ENCODE results near the gene CALHM2. TPM values are rescaled to one million over a fixed set of nuclear protein-coding genes. Genes with fewer than 3 reads are reported as not detected.

CALHM2 gene
- total RNA-seq, 1 donor from 2014 or later, result 19.1 TPM

DNA sequence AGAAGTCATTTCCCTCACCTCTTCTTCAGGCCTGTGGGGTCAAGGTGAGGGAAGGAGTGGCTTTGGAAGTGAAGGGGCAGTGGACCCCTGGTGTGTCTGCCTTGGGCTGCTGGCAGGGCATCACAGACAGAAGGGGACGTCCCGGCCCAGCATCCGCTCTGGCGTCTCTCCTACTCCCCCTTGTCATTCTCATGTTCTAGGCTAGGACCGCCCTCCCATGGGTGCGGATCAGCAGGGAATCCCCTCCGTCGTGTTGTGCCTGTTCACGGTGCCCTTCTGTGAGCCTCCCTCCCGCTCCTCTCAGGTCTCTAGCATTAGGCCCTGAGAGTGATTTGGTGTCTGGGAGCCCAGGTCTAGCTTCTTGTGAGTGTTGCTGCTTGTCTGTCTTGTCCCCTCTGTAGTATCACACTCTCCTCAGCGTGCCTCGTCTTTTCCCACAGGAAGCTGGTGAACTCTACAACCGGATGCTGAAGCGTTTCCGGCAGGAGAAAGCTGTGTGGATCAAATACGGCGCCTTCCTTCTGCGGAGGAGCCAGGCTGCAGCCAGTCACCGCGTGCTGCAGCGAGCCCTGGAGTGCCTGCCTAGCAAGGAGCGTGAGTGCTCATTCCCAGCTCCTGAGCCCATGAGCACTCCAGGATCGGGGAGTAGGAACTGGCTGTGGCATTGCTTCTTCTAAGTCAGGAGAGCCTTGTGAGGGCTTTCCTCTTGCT, 8.5 kb downstream of the CALHM2 start:
- H3K9me3 Mint-ChIP-seq, result no peaks in the 10 kb centered on the region
- no peak overlapping the region for H3K4me3 Mint-ChIP-seq
- peak overlapping the region; percentile 6 for H3K27ac Mint-ChIP-seq
- intact Hi-C loops (cut with micrococcal nuclease), result no loop called here
- peaks cover 24% of the 10 kb centered on the region for H3K4me1 Mint-ChIP-seq (ENCODE audit: low read depth)
- no peaks in the 10 kb centered on the region for H3K27me3 Mint-ChIP-seq (ENCODE audit: insufficient read depth)
- DNase-seq (ENCODE audit: low spot score), result no peak
- peaks cover 65% of the 10 kb centered on the region for H3K36me3 Mint-ChIP-seq (ENCODE audit: low read depth)

DNA sequence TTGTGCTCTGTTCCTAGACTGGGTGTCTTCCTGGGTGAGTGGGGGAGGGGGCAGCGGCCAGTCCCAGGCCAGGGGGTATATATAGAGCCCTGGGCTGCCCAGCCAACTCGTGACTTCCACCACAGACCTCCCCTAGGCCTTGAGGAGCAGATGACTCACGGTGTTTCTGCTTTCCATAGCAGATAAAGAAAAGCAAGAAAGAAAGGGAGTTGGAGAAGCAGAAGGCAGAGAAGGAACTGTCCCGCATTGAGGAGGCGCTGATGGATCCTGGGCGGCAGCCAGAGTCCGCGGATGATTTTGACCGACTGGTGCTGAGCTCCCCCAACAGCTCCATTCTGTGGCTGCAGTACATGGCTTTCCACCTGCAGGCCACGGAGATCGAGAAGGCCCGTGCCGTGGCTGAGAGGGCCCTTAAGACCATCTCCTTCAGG, 10.1 kb downstream of the CALHM2 start:
- intact Hi-C loops (cut with micrococcal nuclease), result no loop called here
- no peak overlapping the region for H3K4me3 Mint-ChIP-seq

DNA sequence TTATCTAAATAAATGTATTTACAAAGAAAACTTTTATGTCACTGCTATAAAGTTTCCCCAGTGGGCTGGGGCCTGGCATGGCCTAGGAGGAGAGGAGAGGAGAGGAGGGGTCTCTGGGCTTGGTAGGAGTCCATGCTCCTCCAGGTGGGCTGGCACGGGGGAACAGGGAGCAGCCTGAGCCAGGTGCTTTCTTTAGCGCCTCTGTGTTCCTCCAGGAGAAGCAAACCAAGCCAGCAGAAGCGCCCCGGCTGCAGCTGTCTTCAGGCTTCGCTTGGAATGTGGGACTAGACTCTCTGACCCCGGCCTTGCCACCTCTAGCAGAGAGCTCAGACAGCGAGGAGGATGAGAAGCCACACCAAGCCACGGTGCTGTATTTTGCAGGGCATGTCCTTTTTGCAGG, 10.6 kb downstream of the CALHM2 start:
- peaks cover 73% of the 10 kb centered on the region for H3K36me3 Mint-ChIP-seq (ENCODE audit: low read depth)
- H3K4me3 Mint-ChIP-seq, result no peak overlapping the region
- no peak for DNase-seq (ENCODE audit: low spot score)
- intact Hi-C loops (cut with micrococcal nuclease), result no loop called here
- H3K4me1 Mint-ChIP-seq (ENCODE audit: low read depth), result peaks cover 16% of the 10 kb centered on the region
- H3K27ac Mint-ChIP-seq, result no peak overlapping the region
- H3K27me3 Mint-ChIP-seq (ENCODE audit: insufficient read depth), result no peaks in the 10 kb centered on the region
- H3K9me3 Mint-ChIP-seq, result no peaks in the 10 kb centered on the region

More for the DNA sequence above, 10.1 kb downstream of the CALHM2 start:
- Mint-ChIP-seq H3K4me1 (ENCODE audit: low read depth) (peaks cover 16% of the 10 kb centered on the region), H3K9me3 (no peaks in the 10 kb centered on the region), H3K36me3 (ENCODE audit: low read depth) (peaks cover 71% of the 10 kb centered on the region), H3K27me3 (ENCODE audit: insufficient read depth) (no peaks in the 10 kb centered on the region), H3K27ac (no peak overlapping the region)
- DNase-seq (ENCODE audit: low spot score), result no peak

DNA sequence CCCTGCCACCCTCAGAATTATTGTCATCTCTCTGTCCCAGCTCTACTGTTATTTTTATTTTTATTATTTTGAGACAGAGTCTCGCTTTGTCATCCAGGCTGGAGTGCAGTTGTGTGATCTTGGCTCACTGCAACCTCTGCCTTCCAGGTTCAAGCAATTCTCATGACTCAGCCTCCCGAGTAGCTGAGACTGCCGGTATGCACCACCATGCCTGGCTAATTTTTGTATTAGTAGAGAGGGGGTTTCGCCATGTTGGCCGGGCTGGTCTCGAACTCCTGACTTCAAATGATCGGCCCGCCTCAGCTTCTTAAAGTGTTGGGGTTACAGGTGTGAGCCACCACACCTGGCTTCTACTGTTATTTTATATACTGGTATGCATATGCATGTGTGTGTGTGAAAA, 11.0 kb downstream of the CALHM2 start:
- H3K27ac Mint-ChIP-seq, result no peak overlapping the region
- intact Hi-C loops (cut with micrococcal nuclease), result no loop called here
- H3K4me3 Mint-ChIP-seq, result no peak overlapping the region
- no peak for DNase-seq (ENCODE audit: low spot score)
- H3K27me3 Mint-ChIP-seq (ENCODE audit: insufficient read depth), result no peaks in the 10 kb centered on the region
- H3K36me3 Mint-ChIP-seq (ENCODE audit: low read depth), result peaks cover 76% of the 10 kb centered on the region
- no peaks in the 10 kb centered on the region for H3K9me3 Mint-ChIP-seq
- H3K4me1 Mint-ChIP-seq (ENCODE audit: low read depth), result peaks cover 15% of the 10 kb centered on the region

DNA sequence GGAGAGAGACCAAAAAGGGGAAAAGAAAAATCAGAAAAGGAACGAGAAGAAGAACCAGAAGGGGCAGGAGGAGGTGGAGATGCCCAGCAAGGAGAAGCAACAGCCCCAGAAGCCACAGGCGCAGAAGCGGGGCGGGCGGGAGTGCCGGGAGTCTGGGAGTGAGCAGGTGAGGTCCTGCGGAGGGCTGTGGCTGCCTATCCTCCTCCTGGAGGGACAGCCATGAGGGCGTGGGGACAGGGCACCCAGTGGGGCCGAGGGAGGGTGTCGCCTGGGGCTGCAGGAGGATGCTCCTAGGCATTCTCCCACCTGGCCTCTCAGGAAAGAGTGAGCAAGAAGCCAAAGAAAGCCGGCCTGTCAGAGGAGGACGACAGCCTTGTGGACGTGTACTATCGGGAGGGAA, 11.8 kb downstream of the CALHM2 start:
- peak overlapping the region; percentile 19 for H3K27ac Mint-ChIP-seq
- peaks cover 69% of the 10 kb centered on the region for H3K36me3 Mint-ChIP-seq (ENCODE audit: low read depth)
- peaks cover 7% of the 10 kb centered on the region for H3K4me1 Mint-ChIP-seq (ENCODE audit: low read depth)
- H3K9me3 Mint-ChIP-seq, result no peaks in the 10 kb centered on the region
- no peak overlapping the region for H3K4me3 Mint-ChIP-seq
- intact Hi-C loops (cut with micrococcal nuclease), result no loop called here
- no peaks in the 10 kb centered on the region for H3K27me3 Mint-ChIP-seq (ENCODE audit: insufficient read depth)
- DNase-seq (ENCODE audit: low spot score), result no peak

DNA sequence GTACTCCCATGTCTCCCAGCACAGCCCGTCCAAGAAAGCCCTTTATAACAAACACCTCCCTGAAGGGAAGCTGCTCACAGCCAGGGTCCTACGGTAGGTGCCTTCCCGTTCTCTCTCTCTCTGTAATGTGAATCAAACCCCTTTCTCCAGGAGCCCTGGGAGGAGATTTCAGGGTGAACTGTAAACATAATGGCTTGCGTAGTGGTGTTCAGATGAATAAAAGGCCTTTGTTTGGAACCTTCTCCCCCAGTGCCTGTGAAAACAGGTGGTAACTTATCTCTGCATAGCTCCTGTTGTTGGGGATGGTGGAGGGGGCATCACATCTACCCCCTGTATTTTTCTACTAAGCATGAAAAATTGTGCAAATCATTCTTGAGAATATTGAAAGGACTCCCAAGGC, 12.4 kb downstream of the CALHM2 start:
- no peak for DNase-seq (ENCODE audit: low spot score)
- Mint-ChIP-seq H3K27ac (no peak overlapping the region), H3K36me3 (ENCODE audit: low read depth) (peaks cover 65% of the 10 kb centered on the region), H3K9me3 (no peaks in the 10 kb centered on the region), H3K4me1 (ENCODE audit: low read depth) (peaks cover under 1% of the 10 kb centered on the region), H3K4me3 (no peak overlapping the region), H3K27me3 (ENCODE audit: insufficient read depth) (no peaks in the 10 kb centered on the region)
- intact Hi-C loops (cut with micrococcal nuclease), result no loop called here

DNA sequence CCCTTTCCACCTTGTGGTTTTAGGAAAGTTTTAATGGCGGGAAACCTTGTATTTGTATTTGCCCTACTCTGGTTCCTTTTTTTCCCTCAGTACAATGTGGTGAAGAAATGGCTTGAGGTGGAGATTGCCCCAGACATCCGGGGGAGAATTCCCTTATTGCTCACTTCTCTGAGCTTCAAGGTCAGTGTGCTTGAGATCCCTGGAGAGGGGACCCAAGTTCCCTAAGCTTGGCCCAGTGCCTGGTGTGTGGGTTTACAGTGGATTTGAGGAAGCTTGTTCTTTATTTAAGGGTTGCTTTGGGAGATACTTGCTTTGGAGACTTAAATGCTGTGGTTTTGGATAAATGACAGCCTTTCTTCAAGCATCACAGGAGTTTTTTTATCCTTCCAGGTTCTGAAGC, 18.3 kb downstream of the CALHM2 start:
- H3K36me3 Mint-ChIP-seq (ENCODE audit: low read depth), result peaks cover 54% of the 10 kb centered on the region
- H3K4me3 Mint-ChIP-seq, result no peak overlapping the region
- no peak for DNase-seq (ENCODE audit: low spot score)
- H3K9me3 Mint-ChIP-seq, result no peaks in the 10 kb centered on the region
- intact Hi-C loops (cut with micrococcal nuclease), result no loop called here
- H3K27ac Mint-ChIP-seq, result no peak overlapping the region
- H3K4me1 Mint-ChIP-seq (ENCODE audit: low read depth), result peaks cover 33% of the 10 kb centered on the region
- H3K27me3 Mint-ChIP-seq (ENCODE audit: insufficient read depth), result no peaks in the 10 kb centered on the region

DNA sequence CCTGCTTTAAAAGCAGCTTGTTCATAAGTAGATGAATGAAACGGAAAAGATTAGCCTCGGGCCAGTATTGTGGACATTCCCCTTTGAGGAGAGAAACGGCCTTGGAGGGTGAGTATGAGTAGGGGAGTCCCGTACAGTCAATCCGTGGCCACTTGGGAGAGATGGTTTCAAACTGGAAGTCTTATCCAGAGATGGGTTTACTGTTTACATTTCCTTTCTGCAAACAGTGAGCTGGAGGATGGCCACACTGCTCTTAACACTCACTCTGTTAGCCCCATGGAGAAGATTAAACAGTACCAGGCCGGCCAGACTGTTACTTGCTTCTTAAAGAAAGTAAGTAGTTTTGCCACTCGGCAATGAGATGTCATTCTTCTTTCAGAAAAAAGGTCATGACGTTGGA, 20.3 kb downstream of the CALHM2 start:
- intact Hi-C loops (cut with micrococcal nuclease), result no loop called here
- no peak for DNase-seq (ENCODE audit: low spot score)
- Mint-ChIP-seq H3K9me3 (no peaks in the 10 kb centered on the region), H3K36me3 (ENCODE audit: low read depth) (peaks cover 54% of the 10 kb centered on the region), H3K27me3 (ENCODE audit: insufficient read depth) (no peaks in the 10 kb centered on the region), H3K4me3 (no peak overlapping the region), H3K4me1 (ENCODE audit: low read depth) (peaks cover 47% of the 10 kb centered on the region), H3K27ac (no peak overlapping the region)

DNA sequence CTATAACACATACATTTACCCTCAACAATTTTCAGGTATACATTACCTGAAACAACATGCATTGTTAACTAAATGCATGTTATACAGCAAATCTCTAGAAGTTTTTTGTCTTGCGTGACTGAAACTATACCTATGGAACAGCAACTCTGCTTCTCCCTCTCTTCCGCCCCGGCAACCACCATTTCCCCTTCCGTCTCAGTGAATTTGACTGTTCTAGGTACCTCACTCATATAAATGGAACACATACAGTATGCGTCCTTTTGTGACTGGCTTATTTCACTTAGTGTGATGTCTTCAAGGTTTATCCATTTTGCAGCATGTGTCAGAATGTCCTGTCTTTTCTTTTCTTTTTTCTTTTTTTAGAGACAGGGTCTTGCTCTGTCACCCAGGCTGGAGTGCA, 22.5 kb downstream of the CALHM2 start:
- peak; percentile 19 for DNase-seq (ENCODE audit: low spot score)
- peaks cover 60% of the 10 kb centered on the region for H3K36me3 Mint-ChIP-seq (ENCODE audit: low read depth)
- peaks cover 53% of the 10 kb centered on the region for H3K4me1 Mint-ChIP-seq (ENCODE audit: low read depth)
- peak overlapping the region; percentile 37 for H3K27ac Mint-ChIP-seq
- H3K4me3 Mint-ChIP-seq, result peak overlapping the region; percentile 45
- intact Hi-C loops (cut with micrococcal nuclease), result no loop called here
- H3K27me3 Mint-ChIP-seq (ENCODE audit: insufficient read depth), result no peaks in the 10 kb centered on the region
- no peaks in the 10 kb centered on the region for H3K9me3 Mint-ChIP-seq

DNA sequence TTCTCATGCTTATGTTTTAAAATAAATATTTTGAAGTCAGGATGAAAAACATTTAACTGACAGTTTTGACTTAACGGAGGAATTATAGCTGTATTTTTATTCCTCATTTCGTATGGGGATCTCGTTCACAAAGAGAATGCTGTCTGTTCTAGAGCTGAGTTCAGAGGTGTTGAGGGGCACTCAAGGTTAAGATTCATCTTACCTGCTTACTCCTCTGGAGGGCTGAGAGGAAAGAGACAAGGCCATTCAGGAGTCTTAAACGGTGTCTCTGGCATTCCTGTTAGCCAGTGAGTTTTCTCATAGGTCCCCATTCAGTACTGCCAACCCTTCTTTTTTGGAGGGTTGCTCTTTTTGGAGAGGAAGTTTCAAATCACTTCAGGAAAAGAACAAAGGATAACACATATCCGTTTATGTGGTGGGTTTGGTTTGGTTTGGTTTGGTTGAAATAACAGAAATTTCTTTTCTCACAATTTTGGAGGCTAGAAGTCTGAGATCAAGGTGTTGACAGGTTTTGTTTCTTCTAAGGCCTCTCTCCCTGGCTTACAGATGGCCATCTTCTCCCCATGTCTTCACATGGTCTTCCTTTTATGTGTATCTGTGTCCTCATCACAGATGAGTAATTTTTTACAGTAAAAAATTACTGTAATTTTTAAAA, 23.1 kb downstream of the CALHM2 start:
- DNase-seq (ENCODE audit: low spot score), result no peak
- Mint-ChIP-seq H3K36me3 (ENCODE audit: low read depth) (peaks cover 64% of the 10 kb centered on the region), H3K4me3 (no peak overlapping the region), H3K27me3 (ENCODE audit: insufficient read depth) (no peaks in the 10 kb centered on the region), H3K9me3 (no peaks in the 10 kb centered on the region), H3K27ac (peak overlapping the region; percentile 53), H3K4me1 (ENCODE audit: low read depth) (peaks cover 53% of the 10 kb centered on the region)
- intact Hi-C loops (cut with micrococcal nuclease), result no loop called here

DNA sequence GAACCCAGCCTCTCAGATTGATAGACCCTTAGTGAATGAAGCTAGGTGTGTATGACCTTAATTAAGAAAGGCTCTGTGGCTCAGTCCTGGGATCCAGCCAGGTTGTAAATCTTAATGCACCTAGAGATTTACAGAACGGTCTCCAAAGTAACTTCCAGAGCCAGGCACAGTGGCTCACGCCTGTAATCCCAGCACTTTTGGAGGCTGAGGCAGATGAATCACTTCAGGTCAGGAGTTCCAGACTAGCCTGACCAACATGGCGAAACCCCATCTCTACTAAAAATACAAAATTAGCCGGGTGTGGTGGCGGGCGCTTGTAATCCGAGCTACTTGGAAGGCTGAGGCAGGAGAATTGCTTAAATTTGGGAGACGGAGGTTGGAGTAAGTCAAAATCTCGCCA, 24.3 kb downstream of the CALHM2 start:
- intact Hi-C loops (cut with micrococcal nuclease), result no loop called here
- H3K4me1 Mint-ChIP-seq (ENCODE audit: low read depth), result peaks cover 53% of the 10 kb centered on the region
- no peak overlapping the region for H3K27ac Mint-ChIP-seq

DNA sequence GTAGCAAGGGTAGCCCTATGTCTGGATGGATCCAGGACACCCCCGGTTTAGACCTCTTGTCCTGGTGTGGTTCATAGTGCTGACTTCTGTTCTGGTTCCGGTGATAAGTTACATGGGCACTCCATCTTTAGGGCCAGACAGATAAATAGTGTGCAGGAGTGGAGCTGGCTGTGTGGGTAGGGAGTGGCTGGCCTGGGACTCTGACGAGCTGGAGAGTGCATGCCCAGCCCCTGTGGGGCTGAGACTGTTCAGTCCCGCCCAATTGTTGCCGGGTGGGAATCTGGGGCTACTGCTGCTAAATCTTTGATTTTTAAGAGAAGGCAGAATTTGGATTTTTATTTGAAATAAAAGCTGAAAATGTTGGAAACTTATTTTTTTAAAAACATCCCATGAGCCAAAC, 28.4 kb downstream of the CALHM2 start:
- no peaks in the 10 kb centered on the region for H3K27me3 Mint-ChIP-seq (ENCODE audit: insufficient read depth)
- H3K4me1 Mint-ChIP-seq (ENCODE audit: low read depth), result peaks cover 19% of the 10 kb centered on the region
- no peak overlapping the region for H3K4me3 Mint-ChIP-seq
- H3K9me3 Mint-ChIP-seq, result no peaks in the 10 kb centered on the region
- H3K27ac Mint-ChIP-seq, result no peak overlapping the region
- peaks cover 65% of the 10 kb centered on the region for H3K36me3 Mint-ChIP-seq (ENCODE audit: low read depth)
- intact Hi-C loops (cut with micrococcal nuclease), result no loop called here
- no peak for DNase-seq (ENCODE audit: low spot score)

More for the DNA sequence above, 24.3 kb downstream of the CALHM2 start:
- DNase-seq (ENCODE audit: low spot score), result no peak
- no peak overlapping the region for H3K4me3 Mint-ChIP-seq
- peaks cover 70% of the 10 kb centered on the region for H3K36me3 Mint-ChIP-seq (ENCODE audit: low read depth)
- H3K27me3 Mint-ChIP-seq (ENCODE audit: insufficient read depth), result no peaks in the 10 kb centered on the region
- H3K9me3 Mint-ChIP-seq, result no peaks in the 10 kb centered on the region

DNA sequence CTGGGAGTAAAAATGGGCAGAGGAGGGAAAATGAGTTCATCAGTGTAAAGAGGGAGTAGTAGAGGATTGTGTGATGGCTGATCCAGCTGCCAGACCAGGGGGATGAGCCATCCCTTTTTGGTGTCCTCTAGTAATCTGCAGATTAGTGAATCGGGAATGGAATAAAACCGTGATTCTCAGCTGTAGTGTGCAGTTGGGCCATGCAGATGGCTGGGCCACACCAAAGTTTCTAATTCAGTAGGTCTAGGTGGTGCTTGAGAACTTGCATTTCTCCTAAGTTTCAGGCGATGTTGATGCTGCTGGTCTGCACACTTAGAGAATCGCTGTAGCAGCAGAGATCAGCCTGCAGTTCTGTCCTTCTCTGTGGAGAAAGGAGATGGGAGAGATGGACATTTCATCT, 33.1 kb downstream of the CALHM2 start:
- Mint-ChIP-seq H3K27me3 (ENCODE audit: insufficient read depth) (no peaks in the 10 kb centered on the region), H3K4me1 (ENCODE audit: low read depth) (peaks cover 10% of the 10 kb centered on the region), H3K4me3 (no peak overlapping the region), H3K27ac (no peak overlapping the region), H3K9me3 (no peaks in the 10 kb centered on the region), H3K36me3 (ENCODE audit: low read depth) (peaks cover 69% of the 10 kb centered on the region)
- intact Hi-C loops (cut with micrococcal nuclease), result loop anchor here (10.0 kb wide), 1 partner anchor 146 kb away; no protein-coding TSS in a partner anchor
- DNase-seq (ENCODE audit: low spot score), result no peak

Measured in activated T-helper 1 cell treated with anti-CD3 and anti-CD28 coated beads, Interleukin-12 subunit alpha, Interleukin-12 subunit beta, Interleukin-2, Interleukin-4 antibody, amounts not matched to agents 30 ng/mL and 10 ng/mL and 1 ng/mL, durations not matched to agents 14 hours and 24 hours and 36 hours (primary cell).